HepG2 (cell line): Measurements from ENCODE around the gene GFOD1. TPM values are rescaled to one million over a fixed set of nuclear protein-coding genes. Genes with fewer than 3 reads are reported as not detected.

Source experiments
- ATF7-NPFF ChIP-seq: sonication (generic); formaldehyde crosslinking; IDR thresholded peaks from 2 replicates; pipeline ENCODE4 v1.8.1; 2023; ENCODE audit warnings: mild to moderate bottlenecking, low read depth, missing genetic modification reagents, moderate library complexity
- HBP1 ChIP-seq: IDR thresholded peaks from 2 replicates; pipeline ENCODE4 v1.6.1; 2016; ENCODE audit warnings: low read depth, control low read depth
- HNF1B ChIP-seq: sonication (generic); formaldehyde crosslinking; IDR thresholded peaks from 2 replicates; pipeline ENCODE4 v1.5.1; 2020; ENCODE audit warnings: mild to moderate bottlenecking, moderate library complexity, missing genetic modification reagents
- MZF1 ChIP-seq: sonication (generic); formaldehyde crosslinking; IDR thresholded peaks from 2 replicates; pipeline ENCODE4 v1.8.1; 2023; ENCODE audit warnings: mild to moderate bottlenecking, missing genetic modification reagents, borderline replicate concordance
- NR3C1 ChIP-seq: sonication (generic); formaldehyde crosslinking; IDR thresholded peaks from 2 replicates; pipeline ENCODE4 v1.4.0; 2020; ENCODE audit warnings: missing genetic modification reagents
- SOX5 ChIP-seq: IDR thresholded peaks from 2 replicates; pipeline ENCODE4 v1.6.1; 2016; ENCODE audit warnings: borderline replicate concordance
- ZBTB4 ChIP-seq: sonication (generic); formaldehyde crosslinking; IDR thresholded peaks from 2 replicates; pipeline ENCODE4 v1.4.0; 2020; ENCODE audit warnings: missing genetic modification reagents, mild to moderate bottlenecking, borderline replicate concordance
- ZFP36L2 ChIP-seq: sonication (generic); formaldehyde crosslinking; IDR thresholded peaks from 2 replicates; pipeline ENCODE4 v1.4.0; 2020; ENCODE audit warnings: missing genetic modification reagents
- ZNF331 ChIP-seq: sonication (generic); formaldehyde crosslinking; IDR thresholded peaks from 2 replicates; pipeline ENCODE4 v1.4.0; 2020; ENCODE audit warnings: missing genetic modification reagents
- ZNF335 ChIP-seq: sonication (generic); formaldehyde crosslinking; IDR thresholded peaks from 2 replicates; pipeline ENCODE4 v1.4.0; 2020; ENCODE audit warnings: missing genetic modification reagents
- ZNF644 ChIP-seq: IDR thresholded peaks from 2 replicates; pipeline ENCODE4 v1.6.1; 2016; ENCODE audit warnings: low read depth
- ZNF737 ChIP-seq: sonication (generic); formaldehyde crosslinking; IDR thresholded peaks from 2 replicates; pipeline ENCODE4 v1.5.0; 2020; ENCODE audit warnings: missing genetic modification reagents, mild to moderate bottlenecking, borderline replicate concordance
- ZNF773 ChIP-seq: sonication (generic); formaldehyde crosslinking; IDR thresholded peaks from 2 replicates; pipeline ENCODE4 v1.4.0; 2020; ENCODE audit warnings: missing genetic modification reagents, borderline replicate concordance
- ZNF788 ChIP-seq: sonication (generic); formaldehyde crosslinking; IDR thresholded peaks from 2 replicates; pipeline ENCODE4 v1.5.0; 2020; ENCODE audit warnings: mild to moderate bottlenecking, missing genetic modification reagents, borderline replicate concordance
- polyA plus RNA-seq, 8 experiments: library from polyadenylated mRNA; depleted of rRNA in 3 of 8; stranded (reverse) in 7 of 8; unstranded in 1 of 8; fragments of >200 nt; fragmentation: Illumina TruSeq in 4 of 8; extraction: Trizol in 4 of 8; gene quantifications; 2 replicates each; pipeline versions ENCODE4 v1.2.1 to v1.2.3, GENCODE V29; 2011 to 2016; ENCODE audit warnings: low read depth in 4 of 8, missing spikeins in 1 of 8, mixed read lengths in 1 of 8; ENCODE audit not compliant: insufficient read depth in 1 of 8
- total RNA-seq, 5 experiments: library from RNA; depleted of rRNA; stranded (reverse); fragments of >200 nt; fragmentation: Illumina TruSeq; extraction: Trizol; gene quantifications; 2 replicates each; pipeline ENCODE4 v1.2.3, GENCODE V29; 2016; ENCODE audit warnings: low read depth in 1 of 5
- TF ChIP-seq, protein P1 (sequence below): sonication (generic); formaldehyde crosslinking; IDR thresholded peaks from 2 replicates; pipeline ENCODE4 v1.4.0; 2020; ENCODE audit warnings: missing genetic modification reagents
- TF ChIP-seq, protein P2 (sequence below): sonication (generic); formaldehyde crosslinking; IDR thresholded peaks from 2 replicates; pipeline ENCODE4 v1.8.1; 2023; ENCODE audit warnings: mild to moderate bottlenecking, moderate library complexity, missing genetic modification reagents
- TF ChIP-seq, protein P3 (sequence below): sonication (generic); formaldehyde crosslinking; IDR thresholded peaks from 2 replicates; pipeline ENCODE4 v1.4.0; 2020; ENCODE audit warnings: missing genetic modification reagents, borderline replicate concordance

Gene GFOD1
- total and polyA plus RNA-seq, 2 of the 13 experiments (the other 11 are each of a cell fraction or from before 2014, with no cell fraction given), result 1.9 to 6.4 TPM

- no peak for TF ChIP-seq ZBTB4 (CRISPR knock-in tag)
- peak; percentile 53; the same call in 1 of the 2 replicates for TF ChIP-seq ZNF788 (CRISPR knock-in tag)
- no peak for TF ChIP-seq ZNF335 (CRISPR knock-in tag)
- TF ChIP-seq, protein P1, sequence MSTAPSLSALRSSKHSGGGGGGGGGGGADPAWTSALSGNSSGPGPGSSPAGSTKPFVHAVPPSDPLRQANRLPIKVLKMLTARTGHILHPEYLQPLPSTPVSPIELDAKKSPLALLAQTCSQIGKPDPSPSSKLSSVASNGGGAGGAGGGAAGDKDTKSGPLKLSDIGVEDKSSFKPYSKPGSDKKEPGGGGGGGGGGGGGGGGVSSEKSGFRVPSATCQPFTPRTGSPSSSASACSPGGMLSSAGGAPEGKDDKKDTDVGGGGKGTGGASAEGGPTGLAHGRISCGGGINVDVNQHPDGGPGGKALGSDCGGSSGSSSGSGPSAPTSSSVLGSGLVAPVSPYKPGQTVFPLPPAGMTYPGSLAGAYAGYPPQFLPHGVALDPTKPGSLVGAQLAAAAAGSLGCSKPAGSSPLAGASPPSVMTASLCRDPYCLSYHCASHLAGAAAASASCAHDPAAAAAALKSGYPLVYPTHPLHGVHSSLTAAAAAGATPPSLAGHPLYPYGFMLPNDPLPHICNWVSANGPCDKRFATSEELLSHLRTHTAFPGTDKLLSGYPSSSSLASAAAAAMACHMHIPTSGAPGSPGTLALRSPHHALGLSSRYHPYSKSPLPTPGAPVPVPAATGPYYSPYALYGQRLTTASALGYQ (CRISPR knock-in tag), result no peak
- no peak for TF ChIP-seq MZF1
- no peak; the same call in 1 of the 2 replicates for TF ChIP-seq ZNF737 (CRISPR knock-in tag)
- TF ChIP-seq SOX5 (CRISPR knock-in tag), result peak; percentile 74
- TF ChIP-seq ZFP36L2 (CRISPR knock-in tag), result no peak
- TF ChIP-seq NR3C1, result no peak
- TF ChIP-seq HNF1B (CRISPR knock-in tag), result no peak; the same call in 1 of the 2 replicates
- TF ChIP-seq, protein P2, sequence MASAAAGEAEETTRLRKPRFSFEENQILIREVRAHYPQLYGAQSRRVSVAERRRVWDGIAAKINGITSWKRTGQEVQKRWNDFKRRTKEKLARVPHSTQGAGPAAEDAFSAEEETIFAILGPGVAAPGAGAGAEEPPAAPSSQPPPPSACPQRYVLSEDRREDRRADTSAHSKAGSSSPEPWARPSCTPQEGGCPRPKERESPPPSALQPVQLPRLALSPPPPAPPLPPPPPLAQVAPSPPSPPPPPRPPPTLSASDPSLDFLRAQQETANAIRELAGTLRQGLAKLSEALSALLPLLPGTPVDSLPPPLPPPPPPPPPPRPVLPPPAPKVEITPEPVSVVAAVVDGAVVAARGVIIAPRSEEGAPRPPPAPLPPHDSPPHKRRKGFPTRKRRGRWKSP, result no peak; the same call in 1 of the 2 replicates
- TF ChIP-seq HBP1, result no peak
- TF ChIP-seq ZNF644 (CRISPR knock-in tag), result peak; percentile 83
- TF ChIP-seq, protein P3, sequence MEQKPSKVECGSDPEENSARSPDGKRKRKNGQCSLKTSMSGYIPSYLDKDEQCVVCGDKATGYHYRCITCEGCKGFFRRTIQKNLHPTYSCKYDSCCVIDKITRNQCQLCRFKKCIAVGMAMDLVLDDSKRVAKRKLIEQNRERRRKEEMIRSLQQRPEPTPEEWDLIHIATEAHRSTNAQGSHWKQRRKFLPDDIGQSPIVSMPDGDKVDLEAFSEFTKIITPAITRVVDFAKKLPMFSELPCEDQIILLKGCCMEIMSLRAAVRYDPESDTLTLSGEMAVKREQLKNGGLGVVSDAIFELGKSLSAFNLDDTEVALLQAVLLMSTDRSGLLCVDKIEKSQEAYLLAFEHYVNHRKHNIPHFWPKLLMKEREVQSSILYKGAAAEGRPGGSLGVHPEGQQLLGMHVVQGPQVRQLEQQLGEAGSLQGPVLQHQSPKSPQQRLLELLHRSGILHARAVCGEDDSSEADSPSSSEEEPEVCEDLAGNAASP (CRISPR knock-in tag), result peak; percentile 70; the same call in 1 of the 2 replicates
- peak; percentile 89 for TF ChIP-seq ZNF331 (CRISPR knock-in tag)
- peak; percentile 71; the same call in 1 of the 2 replicates for TF ChIP-seq ATF7-NPFF (CRISPR knock-in tag)
- no peak for TF ChIP-seq ZNF773 (CRISPR knock-in tag)
Observed at GRCh38 chr6:13413466-13413862, 73.9 kb downstream of the GFOD1 start (continued).
